SU-DHL-6 (cell line): ENCODE measurements around the gene CTNNBL1.

Experiments used
- EZH2phosphoT487 ChIP-seq: fragments of 200-600 bp; sonication (generic), shearing (Covaris generic); conservative IDR thresholded peaks from 2 replicates; pipeline ENCODE4 v1.6.1; 2018; ENCODE audit warnings: mild to moderate bottlenecking, antibody characterized with exemption, low read length, moderate library complexity, mixed read lengths
- TF ChIP-seq, protein P1 (sequence below): fragments of 200-600 bp; sonication (generic); IDR thresholded peaks from one replicate; pipeline ENCODE4 v1.5.1; 2017; ENCODE audit warnings: antibody characterized with exemption, mild to moderate bottlenecking, low read length, moderate library complexity; ENCODE audit not compliant: insufficient read depth, poor library complexity, severe bottlenecking

DNA sequence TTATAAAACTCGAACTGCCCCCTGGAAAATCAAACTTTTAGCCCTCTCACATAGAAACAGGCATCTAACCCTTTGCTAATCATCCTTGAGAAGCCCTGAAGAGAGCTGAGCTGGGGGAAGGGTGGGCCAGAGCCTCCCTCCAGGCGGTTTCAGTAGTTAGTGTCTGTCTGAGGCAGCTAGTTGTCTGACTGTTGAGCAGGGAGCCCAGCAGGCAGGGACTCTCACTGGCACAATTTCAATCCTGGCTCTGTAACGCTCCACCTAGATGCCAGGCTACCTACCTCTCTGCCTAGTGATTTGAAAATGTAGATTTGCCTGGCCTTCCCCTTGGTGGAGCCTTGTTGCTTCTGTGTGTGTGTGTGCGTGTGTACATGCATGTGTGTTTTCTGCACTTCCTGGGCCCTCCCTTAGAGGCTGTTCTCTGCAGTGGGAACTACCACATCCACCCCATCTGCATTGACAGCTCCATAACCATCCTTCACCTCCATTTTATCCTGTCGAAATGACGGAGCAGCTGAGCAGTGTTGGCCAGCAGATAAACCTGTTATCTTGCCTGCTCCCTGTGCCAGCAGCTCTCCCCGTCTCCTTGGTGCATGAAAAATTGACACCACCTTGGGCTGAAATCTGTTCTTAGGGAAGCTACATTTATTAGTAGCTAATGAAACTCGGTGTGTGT is 139.5 kb downstream of the CTNNBL1 start:
- TF ChIP-seq, protein P1, sequence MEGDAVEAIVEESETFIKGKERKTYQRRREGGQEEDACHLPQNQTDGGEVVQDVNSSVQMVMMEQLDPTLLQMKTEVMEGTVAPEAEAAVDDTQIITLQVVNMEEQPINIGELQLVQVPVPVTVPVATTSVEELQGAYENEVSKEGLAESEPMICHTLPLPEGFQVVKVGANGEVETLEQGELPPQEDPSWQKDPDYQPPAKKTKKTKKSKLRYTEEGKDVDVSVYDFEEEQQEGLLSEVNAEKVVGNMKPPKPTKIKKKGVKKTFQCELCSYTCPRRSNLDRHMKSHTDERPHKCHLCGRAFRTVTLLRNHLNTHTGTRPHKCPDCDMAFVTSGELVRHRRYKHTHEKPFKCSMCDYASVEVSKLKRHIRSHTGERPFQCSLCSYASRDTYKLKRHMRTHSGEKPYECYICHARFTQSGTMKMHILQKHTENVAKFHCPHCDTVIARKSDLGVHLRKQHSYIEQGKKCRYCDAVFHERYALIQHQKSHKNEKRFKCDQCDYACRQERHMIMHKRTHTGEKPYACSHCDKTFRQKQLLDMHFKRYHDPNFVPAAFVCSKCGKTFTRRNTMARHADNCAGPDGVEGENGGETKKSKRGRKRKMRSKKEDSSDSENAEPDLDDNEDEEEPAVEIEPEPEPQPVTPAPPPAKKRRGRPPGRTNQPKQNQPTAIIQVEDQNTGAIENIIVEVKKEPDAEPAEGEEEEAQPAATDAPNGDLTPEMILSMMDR: no peak
- no peak for TF ChIP-seq EZH2phosphoT487
